ENCODE data around the gene MMP24OS.

DNA sequence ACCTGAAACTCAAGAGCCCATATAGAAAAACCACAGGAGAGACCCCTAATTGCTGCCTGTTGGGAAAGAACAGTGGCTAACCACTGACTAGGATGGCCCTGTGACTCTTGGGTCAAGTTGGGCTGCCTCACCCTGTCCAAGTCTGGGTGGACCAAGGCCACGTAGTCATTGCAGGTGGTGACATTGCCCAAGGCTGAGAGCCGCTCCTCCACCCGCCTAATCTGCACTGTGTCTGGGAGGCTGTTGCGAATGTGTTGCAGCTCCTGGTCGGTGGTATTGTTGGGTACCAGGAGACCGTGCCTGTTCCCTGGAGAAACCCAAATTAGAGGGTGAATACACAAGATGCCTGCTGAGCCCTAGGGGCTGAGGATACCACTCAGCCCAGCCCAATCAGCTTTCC, 2.6 kb upstream of the MMP24OS start:
- TF ChIP-seq, protein P1, sequence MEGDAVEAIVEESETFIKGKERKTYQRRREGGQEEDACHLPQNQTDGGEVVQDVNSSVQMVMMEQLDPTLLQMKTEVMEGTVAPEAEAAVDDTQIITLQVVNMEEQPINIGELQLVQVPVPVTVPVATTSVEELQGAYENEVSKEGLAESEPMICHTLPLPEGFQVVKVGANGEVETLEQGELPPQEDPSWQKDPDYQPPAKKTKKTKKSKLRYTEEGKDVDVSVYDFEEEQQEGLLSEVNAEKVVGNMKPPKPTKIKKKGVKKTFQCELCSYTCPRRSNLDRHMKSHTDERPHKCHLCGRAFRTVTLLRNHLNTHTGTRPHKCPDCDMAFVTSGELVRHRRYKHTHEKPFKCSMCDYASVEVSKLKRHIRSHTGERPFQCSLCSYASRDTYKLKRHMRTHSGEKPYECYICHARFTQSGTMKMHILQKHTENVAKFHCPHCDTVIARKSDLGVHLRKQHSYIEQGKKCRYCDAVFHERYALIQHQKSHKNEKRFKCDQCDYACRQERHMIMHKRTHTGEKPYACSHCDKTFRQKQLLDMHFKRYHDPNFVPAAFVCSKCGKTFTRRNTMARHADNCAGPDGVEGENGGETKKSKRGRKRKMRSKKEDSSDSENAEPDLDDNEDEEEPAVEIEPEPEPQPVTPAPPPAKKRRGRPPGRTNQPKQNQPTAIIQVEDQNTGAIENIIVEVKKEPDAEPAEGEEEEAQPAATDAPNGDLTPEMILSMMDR (IDR thresholded peaks at IDR 0.05): no peak
- no peak for TF ChIP-seq EZH2 (IDR thresholded peaks at IDR 0.05; ENCODE audit: borderline replicate concordance, insufficient read depth, low read depth, low read length, poor library complexity, severe bottlenecking)

All from B cell (primary cell).